ENCODE measurements around the gene POU4F2. TPM values are rescaled to one million over a fixed set of nuclear protein-coding genes. Genes with fewer than 3 reads are reported as not detected.
A peak's percentile ranks its signal among the peaks of the same experiment; 100 is the strongest.

POU4F2 gene
- not detected in 2 replicates for total RNA-seq (2014; rRNA removed; shearing (Covaris generic); ENCODE audit: low replicate concordance)

- no peak for DNase-seq (ENCODE audit: low read depth)
These were observed at the start of gene POU4F2 for GRCh38 chr4:146638786-146639505. Gene POU4F2 (plus strand): TSS chr4:146638893. CDS start chr4:146639141, 248 bp downstream.

GRCh38 chr4:146590801-146591200, 47.9 kb upstream of the POU4F2 start:
- no peak for DNase-seq (ENCODE audit: low read depth)
- in situ Hi-C loops (cut with HindIII; ENCODE audit: low pct_unique_long_range_greater_than_20kb, low sequenced_read_pairs) = no loop called here

More at GRCh38 chr4:146638786-146639505, at the start of gene POU4F2:
- in situ Hi-C loops (cut with HindIII; ENCODE audit: low pct_unique_long_range_greater_than_20kb, low sequenced_read_pairs) = no loop called here

- in situ Hi-C loops (cut with HindIII; ENCODE audit: low pct_unique_long_range_greater_than_20kb, low sequenced_read_pairs) = no loop called here
- no peak for DNase-seq (ENCODE audit: low read depth)
These were observed 46.7 kb upstream of the POU4F2 start for GRCh38 chr4:146592019-146592418.

- in situ Hi-C loops (cut with HindIII; ENCODE audit: low pct_unique_long_range_greater_than_20kb, low sequenced_read_pairs) = no loop called here
- no peak for DNase-seq (ENCODE audit: low read depth)
These were observed 5.8 kb upstream of the POU4F2 start for GRCh38 chr4:146632770-146633470.

GRCh38 chr4:146633471-146633800, 5.3 kb upstream of the POU4F2 start:
- in situ Hi-C loops (cut with HindIII; ENCODE audit: low pct_unique_long_range_greater_than_20kb, low sequenced_read_pairs) = no loop called here
- DNase-seq (ENCODE audit: low read depth) = no peak

- in situ Hi-C loops (cut with HindIII; ENCODE audit: low pct_unique_long_range_greater_than_20kb, low sequenced_read_pairs) = no loop called here
- no peak for DNase-seq (ENCODE audit: low read depth)
These were observed 3.9 kb upstream of the POU4F2 start for GRCh38 chr4:146634825-146635224.

GRCh38 chr4:146637621-146638332, 916 bp upstream of the POU4F2 start:
- no peak for DNase-seq (ENCODE audit: low read depth)
- in situ Hi-C loops (cut with HindIII; ENCODE audit: low pct_unique_long_range_greater_than_20kb, low sequenced_read_pairs) = no loop called here

GRCh38 chr4:146638333-146638785, 334 bp upstream of the POU4F2 start:
- DNase-seq (ENCODE audit: low read depth) = no peak
- in situ Hi-C loops (cut with HindIII; ENCODE audit: low pct_unique_long_range_greater_than_20kb, low sequenced_read_pairs) = no loop called here

- in situ Hi-C loops (cut with HindIII; ENCODE audit: low pct_unique_long_range_greater_than_20kb, low sequenced_read_pairs) = no loop called here
- no peak for DNase-seq (ENCODE audit: low read depth)
These were observed 826 bp downstream of the POU4F2 start for GRCh38 chr4:146639506-146639932.

GRCh38 chr4:146640021-146640464, 1.4 kb downstream of the POU4F2 start:
- DNase-seq (ENCODE audit: low read depth) = no peak
- in situ Hi-C loops (cut with HindIII; ENCODE audit: low pct_unique_long_range_greater_than_20kb, low sequenced_read_pairs) = no loop called here

GRCh38 chr4:146640465-146641061, 1.9 kb downstream of the POU4F2 start:
- in situ Hi-C loops (cut with HindIII; ENCODE audit: low pct_unique_long_range_greater_than_20kb, low sequenced_read_pairs) = no loop called here
- no peak for DNase-seq (ENCODE audit: low read depth)

GRCh38 chr4:146641762-146642161, 3.1 kb downstream of the POU4F2 start:
- no peak for DNase-seq (ENCODE audit: low read depth)
- in situ Hi-C loops (cut with HindIII; ENCODE audit: low pct_unique_long_range_greater_than_20kb, low sequenced_read_pairs) = no loop called here

- in situ Hi-C loops (cut with HindIII; ENCODE audit: low pct_unique_long_range_greater_than_20kb, low sequenced_read_pairs) = no loop called here
- peak; percentile 10 for DNase-seq (ENCODE audit: low read depth)
These were observed 5.2 kb downstream of the POU4F2 start for GRCh38 chr4:146643812-146644401.

GRCh38 chr4:146645921-146646320, 7.2 kb downstream of the POU4F2 start:
- in situ Hi-C loops (cut with HindIII; ENCODE audit: low pct_unique_long_range_greater_than_20kb, low sequenced_read_pairs) = no loop called here
- no peak for DNase-seq (ENCODE audit: low read depth)

- in situ Hi-C loops (cut with HindIII; ENCODE audit: low pct_unique_long_range_greater_than_20kb, low sequenced_read_pairs) = no loop called here
- no peak for DNase-seq (ENCODE audit: low read depth)
These were observed 8.1 kb downstream of the POU4F2 start for GRCh38 chr4:146646593-146647325.

- DNase-seq (ENCODE audit: low read depth) = no peak
- in situ Hi-C loops (cut with HindIII; ENCODE audit: low pct_unique_long_range_greater_than_20kb, low sequenced_read_pairs) = no loop called here
These were observed 9.1 kb downstream of the POU4F2 start for GRCh38 chr4:146647615-146648460.

GRCh38 chr4:146648461-146648783, 9.7 kb downstream of the POU4F2 start:
- DNase-seq (ENCODE audit: low read depth) = no peak
- in situ Hi-C loops (cut with HindIII; ENCODE audit: low pct_unique_long_range_greater_than_20kb, low sequenced_read_pairs) = no loop called here

Data from Caki2 (cell line).